H1 (cell line): Measurements from ENCODE around the gene PHEX. TPM values are rescaled to one million over a fixed set of nuclear protein-coding genes. Genes with fewer than 3 reads are reported as not detected.

ENCODE experiments used
- CTCF ChIA-PET: fragments of 300-600 bp; sonication (Branson Sonifier 250); formaldehyde crosslinking; loops from one replicate; lab custom pipeline; 2021; ENCODE audit not compliant: partially characterized antibody; lab: Charles Lee
- POLR2A ChIA-PET: fragments of 300-600 bp; sonication (Branson Sonifier 250); formaldehyde crosslinking; loops from one replicate; lab custom pipeline; 2021; ENCODE audit warnings: inconsistent platforms; ENCODE audit not compliant: partially characterized antibody; lab: Charles Lee
- DNase-seq, 2 experiments: peaks; one replicate each; pipeline versions ENCODE4 v3.0.0 to v3.0.0-alpha.2; 2010 to 2022; ENCODE audit warnings: low spot score in 2 of 2, low read depth in 1 of 2, mixed read lengths in 1 of 2
- FAIRE-seq: peaks from 2 replicates; lab custom pipeline; 2011; peaks lifted over from hg19 to GRCh38; lab: Jason Lieb, UNC
- H2AFZ ChIP-seq: 2 replicates; pipeline ENCODE4 v1.8.1; 2012; ENCODE audit warnings: low read length, inconsistent platforms
- H2AK5ac ChIP-seq: 2 replicates; pipeline ENCODE4 v1.6.1; 2013; ENCODE audit warnings: low read depth, low read length
- H2BK120ac ChIP-seq: replicated peaks from 2 replicates; pipeline ENCODE3; 2013; ENCODE audit warnings: low read depth, low read length, inconsistent platforms
- H2BK12ac ChIP-seq: 2 replicates; pipeline ENCODE4 v1.6.1; 2013; ENCODE audit warnings: low read depth, low read length
- H2BK15ac ChIP-seq: 2 replicates; pipeline ENCODE4 v1.6.1; 2013; ENCODE audit warnings: low read length
- H2BK20ac ChIP-seq: 2 replicates; pipeline ENCODE4 v1.6.1; 2013; ENCODE audit warnings: low read length
- H2BK5ac ChIP-seq: 2 replicates; pipeline ENCODE4 v1.6.1; 2013; ENCODE audit warnings: low read depth, low read length
- H3K14ac ChIP-seq: 2 replicates; pipeline ENCODE4 v1.6.1; 2013; ENCODE audit warnings: inconsistent platforms; ENCODE audit not compliant: insufficient read length
- H3K18ac ChIP-seq: 2 replicates; pipeline ENCODE4 v1.6.1; 2013; ENCODE audit warnings: low read length; ENCODE audit errors: extremely low read depth
- H3K23ac ChIP-seq: 2 replicates; pipeline ENCODE4 v1.6.1; 2013; ENCODE audit warnings: inconsistent platforms; ENCODE audit not compliant: insufficient read length
- H3K23me2 ChIP-seq: 2 replicates; pipeline ENCODE4 v1.6.1; 2013; ENCODE audit warnings: low read depth, low read length
- H3K27ac ChIP-seq: 2 replicates; pipeline ENCODE4 v1.6.1; 2011; ENCODE audit warnings: low read depth, low read length, inconsistent platforms
- H3K27me3 ChIP-seq, 4 experiments: replicated peaks in 1 of 4; 1 replicate in 1 of 4; 2 replicates in 3 of 4; pipeline versions ENCODE4 v1.6.1 to v1.8.1; 2011 to 2013; ENCODE audit warnings: low read length in 3 of 4, mild to moderate bottlenecking in 3 of 4, inconsistent platforms in 2 of 4, mixed read lengths in 2 of 4, moderate library complexity in 1 of 4; ENCODE audit not compliant: control insufficient read depth in 3 of 4, insufficient read depth in 3 of 4; ENCODE audit errors: extremely low read depth in 1 of 4
- H3K36me3 ChIP-seq, 4 experiments: 2 replicates each; pipeline versions ENCODE4 v1.6.1 to v1.8.1; 2011 to 2013; ENCODE audit warnings: mild to moderate bottlenecking in 4 of 4, low read length in 3 of 4, moderate library complexity in 2 of 4, control low read depth in 1 of 4, inconsistent platforms in 1 of 4; ENCODE audit not compliant: insufficient read depth in 4 of 4, control insufficient read depth in 2 of 4
- H3K4ac ChIP-seq: replicated peaks from 2 replicates; pipeline ENCODE3; 2013; ENCODE audit warnings: low read length, low read depth, mixed read lengths, inconsistent platforms; ENCODE audit not compliant: insufficient read length
- H3K4me1 ChIP-seq, 4 experiments: replicated peaks in 1 of 4; 1 replicate in 1 of 4; 2 replicates in 3 of 4; pipeline versions ENCODE4 v1.6.1 to v1.8.1; 2011 to 2013; ENCODE audit warnings: low read length in 3 of 4, inconsistent platforms in 2 of 4, mixed read lengths in 1 of 4; ENCODE audit not compliant: insufficient read depth in 4 of 4, control insufficient read depth in 3 of 4
- H3K4me2 ChIP-seq, 2 experiments: 2 replicates each; pipeline versions ENCODE4 v1.6.1 to v1.8.1; 2011 to 2013; ENCODE audit warnings: low read depth in 2 of 2, low read length in 2 of 2, control low read depth in 1 of 2, inconsistent platforms in 1 of 2, mild to moderate bottlenecking in 1 of 2; ENCODE audit not compliant: insufficient read depth in 1 of 2
- H3K4me3 ChIP-seq, 4 experiments: fragments of 200-600, 300-600 bp in 1 of 4; sonication (generic), shearing (Covaris generic), sonication (Bioruptor Twin) in 1 of 4; 2 replicates each; pipeline versions ENCODE4 v1.5.1 to v1.8.1; 2011 to 2016; ENCODE audit warnings: low read length in 4 of 4, low read depth in 3 of 4, control low read depth in 2 of 4, inconsistent platforms in 2 of 4, mild to moderate bottlenecking in 2 of 4, mixed read lengths in 1 of 4, moderate library complexity in 1 of 4; ENCODE audit not compliant: insufficient read depth in 2 of 4; ENCODE audit errors: extremely low read depth in 1 of 4
- H3K56ac ChIP-seq: replicated peaks from 2 replicates; pipeline ENCODE3; 2013; ENCODE audit warnings: low read depth, mild to moderate bottlenecking, mixed read lengths, low read length, inconsistent platforms; ENCODE audit not compliant: insufficient read length
- H3K79me1 ChIP-seq: 2 replicates; pipeline ENCODE4 v1.6.1; 2013; ENCODE audit warnings: low read depth, low read length, control low read depth
- H3K79me2 ChIP-seq, 2 experiments: 2 replicates each; pipeline versions ENCODE4 v1.6.1 to v1.8.1; 2012 to 2013; ENCODE audit warnings: low read length in 2 of 2, mild to moderate bottlenecking in 2 of 2, inconsistent platforms in 1 of 2; ENCODE audit not compliant: insufficient read depth in 2 of 2, control insufficient read depth in 1 of 2
- H3K9ac ChIP-seq, 4 experiments: replicated peaks in 1 of 4; 1 replicate in 1 of 4; 2 replicates in 3 of 4; pipeline versions ENCODE4 v1.6.1 to v1.8.1; 2011 to 2013; ENCODE audit warnings: low read depth in 3 of 4, low read length in 3 of 4, control low read depth in 2 of 4, mild to moderate bottlenecking in 2 of 4, moderate library complexity in 2 of 4, inconsistent platforms in 1 of 4; ENCODE audit errors: extremely low read depth in 1 of 4
- H3K9me3 ChIP-seq, 2 experiments: 2 replicates each; pipeline versions ENCODE4 v1.6.1 to v1.8.1; 2012 to 2013; ENCODE audit warnings: mild to moderate bottlenecking in 2 of 2, moderate library complexity in 2 of 2, control low read depth in 1 of 2, inconsistent platforms in 1 of 2, low read depth in 1 of 2, low read length in 1 of 2, mixed read lengths in 1 of 2; ENCODE audit not compliant: insufficient read depth in 2 of 2
- H4K20me1 ChIP-seq, 2 experiments: replicated peaks in 1 of 2; 2 replicates each; pipeline versions ENCODE3 to v1.8.1; 2011 to 2013; ENCODE audit warnings: inconsistent platforms in 2 of 2, low read length in 2 of 2, mild to moderate bottlenecking in 1 of 2; ENCODE audit not compliant: insufficient read depth in 2 of 2, control insufficient read depth in 1 of 2
- H4K5ac ChIP-seq: 2 replicates; pipeline ENCODE4 v1.6.1; 2013; ENCODE audit warnings: low read length, low read depth, mixed read lengths, inconsistent platforms; ENCODE audit not compliant: insufficient read length
- H4K8ac ChIP-seq: 2 replicates; pipeline ENCODE4 v1.8.0; 2013; ENCODE audit warnings: mild to moderate bottlenecking, moderate library complexity, low read length, inconsistent platforms; ENCODE audit not compliant: insufficient read depth; ENCODE audit errors: extremely low read depth
- H4K91ac ChIP-seq: replicated peaks from 2 replicates; pipeline ENCODE3; 2013; ENCODE audit warnings: low read length, mixed read lengths, inconsistent platforms; ENCODE audit not compliant: insufficient read length
- CTBP2 ChIP-seq: IDR thresholded peaks from 2 replicates; pipeline ENCODE4 v1.7.0; 2011; ENCODE audit warnings: borderline replicate concordance, mild to moderate bottlenecking, moderate library complexity, mixed read lengths, low read length; ENCODE audit not compliant: insufficient read depth, insufficient read length
- EGR1 ChIP-seq: IDR thresholded peaks from 2 replicates; pipeline ENCODE4 v1.6.1; 2011; ENCODE audit warnings: low read depth, low read length, borderline replicate concordance
- EZH2 ChIP-seq: fragments of 200-600 bp; sonication (generic); IDR thresholded peaks from 2 replicates; pipeline ENCODE4 v1.7.1; 2012; ENCODE audit warnings: low read depth, mild to moderate bottlenecking, moderate library complexity, low read length, inconsistent platforms; ENCODE audit not compliant: severe bottlenecking
- HDAC2 ChIP-seq, 2 experiments: fragments of 300-600 bp in 1 of 2; sonication (generic) in 1 of 2; IDR thresholded peaks; 2 replicates each; pipeline ENCODE4 v1.6.1; 2011 to 2012; ENCODE audit warnings: low read depth in 2 of 2, low read length in 2 of 2, mild to moderate bottlenecking in 2 of 2, moderate library complexity in 2 of 2, borderline replicate concordance in 1 of 2, inconsistent platforms in 1 of 2
- JUND ChIP-seq: IDR thresholded peaks from 2 replicates; pipeline ENCODE4 v1.6.1; 2011; ENCODE audit warnings: mild to moderate bottlenecking, improper control_type of control experiment, low read length
- KDM4A ChIP-seq: IDR thresholded peaks from one replicate; pipeline ENCODE4 v1.7.1; 2012; ENCODE audit warnings: low read depth, mild to moderate bottlenecking, moderate library complexity, low read length, inconsistent platforms; ENCODE audit not compliant: severe bottlenecking
- MAFK ChIP-seq: IDR thresholded peaks from 2 replicates; pipeline ENCODE4 v1.6.1; 2012; ENCODE audit warnings: low read depth, mild to moderate bottlenecking, improper control_type of control experiment, low read length
- PHF8 ChIP-seq: fragments of 200-600 bp; sonication (generic); conservative IDR thresholded peaks from 2 replicates; pipeline ENCODE4 v1.7.1; 2012; ENCODE audit warnings: low read depth, mild to moderate bottlenecking, inconsistent platforms, low read length, moderate library complexity
- RBBP5 ChIP-seq: IDR thresholded peaks from 2 replicates; pipeline ENCODE4 v1.7.1; 2012; ENCODE audit warnings: low read depth, mild to moderate bottlenecking, inconsistent platforms, low read length, moderate library complexity, borderline replicate concordance
- RFX5 ChIP-seq: IDR thresholded peaks from 2 replicates; pipeline ENCODE4 v1.6.1; 2011; ENCODE audit warnings: low read depth, low read length, improper control_type of control experiment, borderline replicate concordance
- SIRT6 ChIP-seq: IDR thresholded peaks from one replicate; pipeline ENCODE4 v1.7.1; 2012; ENCODE audit warnings: low read length, inconsistent platforms
- SP1 ChIP-seq: IDR thresholded peaks from 2 replicates; pipeline ENCODE4 v1.6.1; 2011; ENCODE audit warnings: low read depth, low read length
- SRF ChIP-seq: IDR thresholded peaks from 2 replicates; pipeline ENCODE4 v1.6.1; 2011; ENCODE audit warnings: mild to moderate bottlenecking, low read depth, low read length, moderate library complexity
- SUZ12 ChIP-seq: fragments of 200-600 bp; sonication (generic); IDR thresholded peaks from 2 replicates; pipeline ENCODE4 v1.6.1; 2012; ENCODE audit warnings: mild to moderate bottlenecking, inconsistent platforms, low read length, moderate library complexity, mixed read lengths
- WGBS, 2 experiments: shearing (Covaris generic) in 1 of 2; methylation state at CpG; one replicate each; pipeline versions ENCODE4 v1.1.6 to v1.1.7; 2013 to 2015; ENCODE audit warnings: low lambda C conversion rate in 2 of 2, mixed read lengths in 2 of 2, inconsistent platforms in 1 of 2, low coverage in 1 of 2, missing lambda C conversion rate in 1 of 2; ENCODE audit not compliant: insufficient replicate concordance in 2 of 2, insufficient coverage in 1 of 2, insufficient read length in 1 of 2; ENCODE audit errors: extremely low coverage in 1 of 2, missing lambda C conversion rate in 1 of 2; 5-methylcytosine and 5-hydroxymethylcytosine counted together
- polyA plus RNA-seq, 7 experiments: library from polyadenylated mRNA; depleted of rRNA in 3 of 7; stranded (reverse) in 5 of 7; unstranded in 2 of 7; fragments of >200 nt in 5 of 7; fragments of 200-250 nt in 2 of 7; gene quantifications; 1 replicate in 5 of 7; 2 replicates in 1 of 7; 4 replicates in 1 of 7; pipeline versions ENCODE4 v1.2.1 to v1.2.3, GENCODE V29; 2011 to 2013; ENCODE audit warnings: missing spikeins in 2 of 7, mixed read lengths in 2 of 7
- total RNA-seq: library from RNA; stranded (reverse); fragmentation: NEBNext Ultra II Directional; extraction: Animal tissue kit (Norgen Biotek cat#: 25700); gene quantifications from 2 replicates; pipeline ENCODE4 v1.2.1, GENCODE V29; 2021

The PHEX gene
- total and polyA plus RNA-seq, 2 of the 8 experiments (the other 6 are each of a cell fraction or from before 2014, with no cell fraction given), result 0.03 to 0.11 TPM

DNA sequence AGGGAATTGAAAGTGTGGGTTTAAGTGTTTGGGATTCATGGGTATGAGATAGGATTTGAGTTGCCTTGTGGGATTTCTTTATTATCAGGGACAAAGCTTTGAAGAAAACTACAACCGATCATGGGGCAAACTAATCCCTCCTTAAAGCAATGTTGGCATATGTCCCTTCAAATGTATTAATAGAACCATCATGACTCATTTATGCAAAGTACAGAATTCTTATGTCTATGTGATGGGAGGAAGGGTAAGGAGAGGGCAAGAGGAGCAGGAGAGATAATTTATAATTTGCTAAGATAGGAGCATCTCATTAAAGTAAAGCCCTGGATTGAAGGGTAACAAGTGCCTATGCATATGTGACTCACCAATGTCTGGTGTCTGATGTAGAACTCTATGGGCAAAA, 94.2 kb downstream of the PHEX start:
- no peak for FAIRE-seq
- no peak overlapping the region for H3K9ac ChIP-seq
- POLR2A ChIA-PET, result no interaction called here

More for the DNA sequence above, 94.2 kb downstream of the PHEX start:
- no peaks in the 10 kb centered on the region for H3K27me3 ChIP-seq
- no peak overlapping the region for H2BK5ac ChIP-seq
- H4K20me1 ChIP-seq, result no peaks in the 10 kb centered on the region
- no peaks in the 10 kb centered on the region; a peak in 3 of 7 replicates for H3K4me1 ChIP-seq
- H2BK120ac ChIP-seq, result no peak overlapping the region
- H2BK15ac ChIP-seq, result no peak overlapping the region
- H2BK12ac ChIP-seq, result no peak overlapping the region
- H3K56ac ChIP-seq, result no peak overlapping the region
- no peak overlapping the region for H3K18ac ChIP-seq
- no peaks in the 10 kb centered on the region for H3K23me2 ChIP-seq
- H4K91ac ChIP-seq, result no peak overlapping the region
- CTCF ChIA-PET, result no interaction called here
- H3K79me1 ChIP-seq, result no peaks in the 10 kb centered on the region
- no peak overlapping the region for H3K14ac ChIP-seq
- no peaks in the 10 kb centered on the region for H3K36me3 ChIP-seq
- 86% methylated on average over 1 of the region's 1 CpG; no CpG with 5 or more reads in 1 of the 2 experiments for WGBS, 2 experiments
- no peak overlapping the region for H2AFZ ChIP-seq
- H3K4me3 ChIP-seq, result no peak overlapping the region
- no peak for DNase-seq
- no peak overlapping the region for H4K5ac ChIP-seq
- TF ChIP-seq KDM4A (no peak), SP1 (no peak), HDAC2 (IDR thresholded peaks at IDR 0.05; ENCODE audit: borderline replicate concordance in 1 of 2, low read depth in 2 of 2, low read length in 2 of 2) (no peak), CTBP2 (no peak), EGR1 (no peak), JUND (no peak), MAFK (no peak), RBBP5 (no peak), RFX5 (no peak), SIRT6 (no peak), EZH2 (no peak), SRF (no peak), PHF8 (no peak), SUZ12 (no peak)
- H3K79me2 ChIP-seq, result no peaks in the 10 kb centered on the region
- H3K9me3 ChIP-seq, result no peaks in the 10 kb centered on the region
- no peak overlapping the region for H3K23ac ChIP-seq
- no peak overlapping the region for H3K27ac ChIP-seq
- no peak overlapping the region for H2BK20ac ChIP-seq
- no peak overlapping the region for H3K4ac ChIP-seq
- no peak overlapping the region for H4K8ac ChIP-seq
- H2AK5ac ChIP-seq, result no peak overlapping the region
- H3K4me2 ChIP-seq, result no peak overlapping the region
